KMS-11 (cell line): ENCODE data around the gene C10orf105.

Experiments
- H2AFZ ChIP-seq: fragments of 200-600 bp; sonication (generic); 2 replicates; pipeline ENCODE4 v1.6.1; 2016; ENCODE audit warnings: antibody characterized with exemption, mixed run types, low read depth
- H3K27ac ChIP-seq: fragments of 200-600 bp; sonication (generic); 2 replicates; pipeline ENCODE4 v1.6.1; 2016; ENCODE audit warnings: mild to moderate bottlenecking, mixed run types
- H3K27me3 ChIP-seq: fragments of 200-600 bp; sonication (generic); 2 replicates; pipeline ENCODE4 v1.6.1; 2017; ENCODE audit warnings: mild to moderate bottlenecking, low read depth, mixed run types, moderate library complexity; ENCODE audit not compliant: insufficient read depth
- H3K36me3 ChIP-seq: fragments of 200-600 bp; sonication (generic); 2 replicates; pipeline ENCODE4 v1.6.1; 2017; ENCODE audit warnings: mild to moderate bottlenecking, mixed run types; ENCODE audit not compliant: insufficient read depth
- H3K4me1 ChIP-seq: fragments of 200-600 bp; sonication (generic); 2 replicates; pipeline ENCODE4 v1.6.1; 2016; ENCODE audit warnings: mild to moderate bottlenecking, low read depth, mixed run types; ENCODE audit not compliant: poor library complexity, severe bottlenecking
- H3K4me2 ChIP-seq: fragments of 200-600 bp; sonication (generic); 2 replicates; pipeline ENCODE4 v1.7.0; 2016; ENCODE audit warnings: mild to moderate bottlenecking, mixed run types
- H3K4me3 ChIP-seq: fragments of 200-600 bp; sonication (generic); IDR thresholded peaks from 2 replicates; pipeline ENCODE4 v1.6.1; 2017; ENCODE audit warnings: low read depth, low read length, mixed read lengths; ENCODE audit not compliant: insufficient read depth
- H3K79me2 ChIP-seq: fragments of 200-600 bp; sonication (generic); 2 replicates; pipeline ENCODE4 v1.6.1; 2016; ENCODE audit warnings: low read depth, mixed run types; ENCODE audit not compliant: insufficient read depth
- H3K9ac ChIP-seq: fragments of 200-600 bp; sonication (generic); 2 replicates; pipeline ENCODE4 v1.6.1; 2016; ENCODE audit warnings: mild to moderate bottlenecking, mixed run types
- H4K20me1 ChIP-seq: fragments of 200-600 bp; sonication (generic); 2 replicates; pipeline ENCODE4 v1.6.1; 2016; ENCODE audit warnings: mild to moderate bottlenecking, mixed run types; ENCODE audit not compliant: insufficient read depth
- CTCF ChIP-seq: fragments of 200-600 bp; sonication (generic); conservative IDR thresholded peaks from 2 replicates; pipeline ENCODE4 v1.6.1; 2017; ENCODE audit warnings: low read depth, mild to moderate bottlenecking, antibody characterized with exemption, low read length, moderate library complexity, mixed read lengths

C10orf105 gene

GRCh38 chr10:71692598-71693306 is 26.8 kb downstream of the C10orf105 start:
- Histone ChIP-seq H3K36me3 (no peaks in the 10 kb centered on the region), H3K4me2 (no peak overlapping the region), H3K79me2 (no peaks in the 10 kb centered on the region), H3K4me3 (no peak overlapping the region), H3K27me3 (peaks cover 8% of the 10 kb centered on the region; the same call in 1 of the 2 replicates), H3K27ac (no peak overlapping the region), H2AFZ (no peak overlapping the region), H3K4me1 (no peaks in the 10 kb centered on the region), H3K9ac (no peak overlapping the region), H4K20me1 (no peaks in the 10 kb centered on the region)
- no peak for TF ChIP-seq CTCF

- Histone ChIP-seq H3K27me3 (peaks cover 20% of the 10 kb centered on the region), H4K20me1 (no peaks in the 10 kb centered on the region), H3K4me3 (no peak overlapping the region), H3K4me1 (no peaks in the 10 kb centered on the region), H2AFZ (no peak overlapping the region), H3K27ac (no peak overlapping the region), H3K4me2 (no peak overlapping the region), H3K36me3 (no peaks in the 10 kb centered on the region), H3K79me2 (no peaks in the 10 kb centered on the region), H3K9ac (no peak overlapping the region)
- no peak for TF ChIP-seq CTCF
Measured at GRCh38 chr10:71691405-71691804, 28.2 kb downstream of the C10orf105 start.

GRCh38 chr10:71690094-71690720 is 29.4 kb downstream of the C10orf105 start:
- no peak overlapping the region for H3K4me3 ChIP-seq
- no peak overlapping the region for H3K4me2 ChIP-seq
- no peaks in the 10 kb centered on the region for H3K36me3 ChIP-seq
- no peaks in the 10 kb centered on the region for H3K4me1 ChIP-seq
- H3K9ac ChIP-seq, result no peak overlapping the region
- no peak overlapping the region for H2AFZ ChIP-seq
- H3K27me3 ChIP-seq, result peaks cover 32% of the 10 kb centered on the region
- H3K79me2 ChIP-seq, result no peaks in the 10 kb centered on the region
- H4K20me1 ChIP-seq, result no peaks in the 10 kb centered on the region
- H3K27ac ChIP-seq, result no peak overlapping the region
- no peak for TF ChIP-seq CTCF

GRCh38 chr10:71688256-71688655 is 31.3 kb downstream of the C10orf105 start:
- H3K27me3 ChIP-seq, result peaks cover 46% of the 10 kb centered on the region
- TF ChIP-seq CTCF, result no peak
- no peaks in the 10 kb centered on the region for H3K4me1 ChIP-seq
- no peaks in the 10 kb centered on the region for H3K36me3 ChIP-seq
- H3K4me2 ChIP-seq, result no peak overlapping the region
- no peak overlapping the region for H3K27ac ChIP-seq
- H3K9ac ChIP-seq, result no peak overlapping the region
- no peak overlapping the region for H3K4me3 ChIP-seq
- no peaks in the 10 kb centered on the region for H3K79me2 ChIP-seq
- no peaks in the 10 kb centered on the region for H4K20me1 ChIP-seq
- H2AFZ ChIP-seq, result no peak overlapping the region
